ENCODE measurements around the gene BCKDHA. TPM values are rescaled to one million over a fixed set of nuclear protein-coding genes. Genes with fewer than 3 reads are reported as not detected.

The BCKDHA gene
- total and polyA plus RNA-seq, 9 of the 15 experiments (the other 6 are each of a cell fraction or from before 2014, with no cell fraction given): 4.5 to 52.5 (median 14.1) TPM

- TF ChIP-seq ZMIZ1 (IDR thresholded peaks at IDR 0.05; ENCODE audit: low read depth in 2 of 2, low read length in 2 of 2): no peak
- no peak for TF ChIP-seq ZNF282 (CRISPR knock-in tag; IDR thresholded peaks at IDR 0.05)
- TF ChIP-seq U2AF2 (optimal IDR thresholded peaks at IDR 0.05; ENCODE audit: low read depth, low read length): no peak
- TF ChIP-seq ID3 (CRISPR knock-in tag; IDR thresholded peaks at IDR 0.05): no peak
- TF ChIP-seq ID3 (tag; IDR thresholded peaks at IDR 0.05): no peak
- no peak for TF ChIP-seq GTF2A2 (tag; IDR thresholded peaks at IDR 0.05)
- TF ChIP-seq CTCF (IDR thresholded peaks at IDR 0.05 in 2 of 3, conservative IDR thresholded peaks at IDR 0.05 in 1 of 3; ENCODE audit: insufficient read depth in 2 of 3, low read depth in 1 of 3, low read length in 3 of 3): peak; percentile 83 to 94 (median 93)
- no peak for TF ChIP-seq CREBBP (IDR thresholded peaks at IDR 0.05; ENCODE audit: low read depth, low read length)
- peak in 1 of 3 experiments; percentile 68; a peak in 2 of 6 replicates for TF ChIP-seq ZBTB11 (CRISPR knock-in tag; IDR thresholded peaks at IDR 0.05)
- TF ChIP-seq TCF7 (IDR thresholded peaks at IDR 0.05; ENCODE audit: borderline replicate concordance): no peak
- peak; percentile 87 for TF ChIP-seq CXXC5 (CRISPR knock-in tag; IDR thresholded peaks at IDR 0.05)
- no peak for TF ChIP-seq ZNF224 (CRISPR knock-in tag; IDR thresholded peaks at IDR 0.05)
- no peak for TF ChIP-seq MAFF (IDR thresholded peaks at IDR 0.05; ENCODE audit: low read length)
- 0 out of 2 replicates have a peak, but pooled peaks have one; percentile 38 for TF ChIP-seq NBN (IDR thresholded peaks at IDR 0.05; ENCODE audit: low read depth)
- TF ChIP-seq LARP7 (IDR thresholded peaks at IDR 0.05): no peak
- TF ChIP-seq MITF (IDR thresholded peaks at IDR 0.05): no peak
Observed at GRCh38 chr19:41353466-41354342, 43.9 kb upstream of the BCKDHA start, which contains the start of gene TGFB1 (continued).

Measured in K562 (cell line).